Upper lobe of left lung (tissue), 4 donors: Measurements from ENCODE around the gene HS3ST5.

Experiments used
- CTCF ChIP-seq, 6 experiments: fragments of 450-650 bp in 4 of 6; fragments of 200-600 bp in 2 of 6; sonication (generic) in 2 of 6; IDR thresholded peaks; one replicate each; pipeline ENCODE4 v1.5.1; 2016 to 2019; ENCODE audit warnings: antibody characterized with exemption in 6 of 6
- EP300 ChIP-seq, 4 donors: sonication (generic); formaldehyde crosslinking; IDR thresholded peaks; one replicate each; pipeline ENCODE4 v1.5.1; 2017; ENCODE audit warnings: antibody characterized with exemption in 4 of 4, control low read depth in 2 of 4
- POLR2A ChIP-seq, 4 donors: fragments of 450-650 bp; IDR thresholded peaks; one replicate each; pipeline ENCODE4 v1.5.1; 2016 to 2017; ENCODE audit warnings: antibody characterized with exemption in 4 of 4, mild to moderate bottlenecking in 2 of 4
- POLR2AphosphoS5 ChIP-seq, 2 donors: sonication (generic); formaldehyde crosslinking; IDR thresholded peaks; one replicate each; pipeline ENCODE4 v1.5.1; 2017; ENCODE audit warnings: antibody characterized with exemption in 2 of 2

DNA sequence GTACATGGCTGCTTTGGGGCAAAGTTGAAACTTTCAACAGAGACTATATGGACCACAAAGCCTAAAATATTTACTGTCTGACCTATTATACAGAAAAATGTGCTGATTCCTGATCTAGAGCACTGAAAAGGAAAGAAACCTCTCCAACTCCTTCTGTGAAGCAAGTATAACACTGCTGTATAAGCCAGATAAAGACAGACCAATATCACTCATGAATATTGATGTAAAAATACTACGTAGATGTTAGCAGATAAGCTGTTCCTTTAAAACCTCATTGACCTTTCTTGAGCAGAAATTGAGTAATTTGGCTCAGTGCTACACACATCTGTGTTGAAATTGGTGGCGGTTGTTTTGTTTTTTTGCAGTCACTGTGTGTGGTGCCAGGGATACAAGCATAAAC is 302.0 kb downstream of the HS3ST5 start:
- TF ChIP-seq CTCF (IDR thresholded peaks at IDR 0.05), result no peak
- no peak for TF ChIP-seq POLR2A (IDR thresholded peaks at IDR 0.05)
- TF ChIP-seq EP300 (IDR thresholded peaks at IDR 0.05), result no peak
- TF ChIP-seq POLR2AphosphoS5 (IDR thresholded peaks at IDR 0.05), result no peak
